Measurements from ENCODE around the gene CYP27B1. TPM values are rescaled to one million over a fixed set of nuclear protein-coding genes. Genes with fewer than 3 reads are reported as not detected.

CYP27B1 gene
- total and polyA plus RNA-seq, 9 of the 15 experiments (the other 6 are each of a cell fraction or from before 2014, with no cell fraction given) = 0.18 to 4.2 (median 1.8) TPM

DNA sequence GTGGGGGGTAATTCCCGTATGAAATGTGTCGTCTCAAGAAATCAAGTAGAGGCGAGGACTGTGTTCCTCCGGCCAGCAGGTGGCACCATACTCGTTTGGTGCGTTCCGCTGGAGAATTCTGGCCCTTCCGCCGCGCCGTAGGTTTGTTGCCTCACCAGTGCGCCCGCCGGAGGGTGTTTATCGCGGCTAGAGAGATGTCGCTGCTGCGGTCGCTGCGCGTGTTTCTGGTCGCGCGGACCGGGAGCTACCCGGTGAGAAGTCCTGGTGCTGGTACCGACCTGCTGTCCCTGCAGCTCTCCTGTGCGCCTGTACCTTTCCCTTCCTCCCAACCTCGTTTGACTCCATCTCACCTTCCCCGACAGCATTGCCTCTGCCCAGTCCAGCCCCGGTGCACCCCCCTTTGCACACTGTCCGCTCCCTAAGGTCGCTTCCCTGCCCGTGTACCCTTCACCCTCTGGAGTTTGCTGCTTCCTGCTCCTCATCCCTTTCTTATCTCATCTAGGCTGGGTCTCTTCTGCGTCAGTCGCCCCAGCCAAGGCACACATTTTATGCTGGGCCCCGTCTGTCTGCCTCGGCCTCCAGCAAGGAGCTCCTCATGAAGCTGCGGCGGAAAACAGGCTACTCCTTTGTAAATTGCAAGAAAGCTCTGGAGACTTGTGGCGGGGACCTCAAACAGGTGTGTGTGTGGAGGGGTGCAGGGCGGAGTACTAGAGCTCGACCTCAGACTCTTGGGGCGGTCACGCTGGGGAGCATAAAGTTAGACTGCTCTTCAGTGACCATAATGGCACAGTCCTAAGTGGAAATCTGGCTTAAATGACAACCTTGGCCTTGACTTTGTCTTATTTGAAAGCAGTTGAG, 16.0 kb upstream of the CYP27B1 start, which contains the start of gene TSFM (continued):
- TF ChIP-seq ZFX (CRISPR knock-in tag; IDR thresholded peaks at IDR 0.05) (peak; percentile 43; the same call in 1 of the 2 replicates), POLR2AphosphoS2 (IDR thresholded peaks at IDR 0.05; ENCODE audit: low read length) (peak; percentile 86), KDM2B (CRISPR knock-in tag; IDR thresholded peaks at IDR 0.05) (0 out of 2 replicates have a peak, but pooled peaks have one; percentile 20), NR1H2 (CRISPR knock-in tag; IDR thresholded peaks at IDR 0.05) (0 out of 2 replicates have a peak, but pooled peaks have one; percentile 40), ZNF133 (CRISPR knock-in tag; IDR thresholded peaks at IDR 0.05) (no peak), ZNF143 (CRISPR knock-in tag; IDR thresholded peaks at IDR 0.05) (no peak), ZNF76 (CRISPR knock-in tag; IDR thresholded peaks at IDR 0.05; ENCODE audit: borderline replicate concordance) (no peak), SMARCA4 (IDR thresholded peaks at IDR 0.05) (no peak; the same call in 1 of the 2 replicates), ARID1B (IDR thresholded peaks at IDR 0.05) (peak; percentile 59), PCBP2 (IDR thresholded peaks at IDR 0.05; ENCODE audit: low read depth, low read length, poor library complexity, severe bottlenecking) (no peak), SMAD1 (IDR thresholded peaks at IDR 0.05; ENCODE audit: low read depth, low read length, partially characterized antibody) (peak; percentile 74), ZNF766 (CRISPR knock-in tag; conservative IDR thresholded peaks at IDR 0.05) (no peak), RBFOX2 (IDR thresholded peaks at IDR 0.05; ENCODE audit: low read depth, low read length) (peak; percentile 94), KDM1A (IDR thresholded peaks at IDR 0.05) (no peak), PHTF2 (CRISPR knock-in tag; IDR thresholded peaks at IDR 0.05) (no peak)
- TF ChIP-seq, protein P1, sequence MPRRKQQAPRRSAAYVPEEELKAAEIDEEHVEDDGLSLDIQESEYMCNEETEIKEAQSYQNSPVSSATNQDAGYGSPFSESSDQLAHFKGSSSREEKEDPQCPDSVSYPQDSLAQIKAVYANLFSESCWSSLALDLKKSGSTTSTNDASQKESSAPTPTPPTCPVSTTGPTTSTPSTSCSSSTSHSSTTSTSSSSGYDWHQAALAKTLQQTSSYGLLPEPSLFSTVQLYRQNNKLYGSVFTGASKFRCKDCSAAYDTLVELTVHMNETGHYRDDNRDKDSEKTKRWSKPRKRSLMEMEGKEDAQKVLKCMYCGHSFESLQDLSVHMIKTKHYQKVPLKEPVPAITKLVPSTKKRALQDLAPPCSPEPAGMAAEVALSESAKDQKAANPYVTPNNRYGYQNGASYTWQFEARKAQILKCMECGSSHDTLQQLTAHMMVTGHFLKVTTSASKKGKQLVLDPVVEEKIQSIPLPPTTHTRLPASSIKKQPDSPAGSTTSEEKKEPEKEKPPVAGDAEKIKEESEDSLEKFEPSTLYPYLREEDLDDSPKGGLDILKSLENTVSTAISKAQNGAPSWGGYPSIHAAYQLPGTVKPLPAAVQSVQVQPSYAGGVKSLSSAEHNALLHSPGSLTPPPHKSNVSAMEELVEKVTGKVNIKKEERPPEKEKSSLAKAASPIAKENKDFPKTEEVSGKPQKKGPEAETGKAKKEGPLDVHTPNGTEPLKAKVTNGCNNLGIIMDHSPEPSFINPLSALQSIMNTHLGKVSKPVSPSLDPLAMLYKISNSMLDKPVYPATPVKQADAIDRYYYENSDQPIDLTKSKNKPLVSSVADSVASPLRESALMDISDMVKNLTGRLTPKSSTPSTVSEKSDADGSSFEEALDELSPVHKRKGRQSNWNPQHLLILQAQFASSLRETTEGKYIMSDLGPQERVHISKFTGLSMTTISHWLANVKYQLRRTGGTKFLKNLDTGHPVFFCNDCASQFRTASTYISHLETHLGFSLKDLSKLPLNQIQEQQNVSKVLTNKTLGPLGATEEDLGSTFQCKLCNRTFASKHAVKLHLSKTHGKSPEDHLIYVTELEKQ (CRISPR knock-in tag; IDR thresholded peaks at IDR 0.05) = no peak
- TF ChIP-seq, protein P2, sequence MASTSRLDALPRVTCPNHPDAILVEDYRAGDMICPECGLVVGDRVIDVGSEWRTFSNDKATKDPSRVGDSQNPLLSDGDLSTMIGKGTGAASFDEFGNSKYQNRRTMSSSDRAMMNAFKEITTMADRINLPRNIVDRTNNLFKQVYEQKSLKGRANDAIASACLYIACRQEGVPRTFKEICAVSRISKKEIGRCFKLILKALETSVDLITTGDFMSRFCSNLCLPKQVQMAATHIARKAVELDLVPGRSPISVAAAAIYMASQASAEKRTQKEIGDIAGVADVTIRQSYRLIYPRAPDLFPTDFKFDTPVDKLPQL (IDR thresholded peaks at IDR 0.05; ENCODE audit: extremely low read depth, insufficient read length) = no peak
- TF ChIP-seq, protein P3, sequence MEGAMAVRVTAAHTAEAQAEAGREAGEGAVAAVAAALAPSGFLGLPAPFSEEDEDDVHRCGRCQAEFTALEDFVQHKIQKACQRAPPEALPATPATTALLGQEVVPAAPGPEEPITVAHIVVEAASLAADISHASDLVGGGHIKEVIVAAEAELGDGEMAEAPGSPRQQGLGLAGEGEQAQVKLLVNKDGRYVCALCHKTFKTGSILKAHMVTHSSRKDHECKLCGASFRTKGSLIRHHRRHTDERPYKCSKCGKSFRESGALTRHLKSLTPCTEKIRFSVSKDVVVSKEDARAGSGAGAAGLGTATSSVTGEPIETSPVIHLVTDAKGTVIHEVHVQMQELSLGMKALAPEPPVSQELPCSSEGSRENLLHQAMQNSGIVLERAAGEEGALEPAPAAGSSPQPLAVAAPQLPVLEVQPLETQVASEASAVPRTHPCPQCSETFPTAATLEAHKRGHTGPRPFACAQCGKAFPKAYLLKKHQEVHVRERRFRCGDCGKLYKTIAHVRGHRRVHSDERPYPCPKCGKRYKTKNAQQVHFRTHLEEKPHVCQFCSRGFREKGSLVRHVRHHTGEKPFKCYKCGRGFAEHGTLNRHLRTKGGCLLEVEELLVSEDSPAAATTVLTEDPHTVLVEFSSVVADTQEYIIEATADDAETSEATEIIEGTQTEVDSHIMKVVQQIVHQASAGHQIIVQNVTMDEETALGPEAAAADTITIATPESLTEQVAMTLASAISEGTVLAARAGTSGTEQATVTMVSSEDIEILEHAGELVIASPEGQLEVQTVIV (CRISPR knock-in tag; IDR thresholded peaks at IDR 0.05; ENCODE audit: borderline replicate concordance) = no peak
- TF ChIP-seq, protein P4, sequence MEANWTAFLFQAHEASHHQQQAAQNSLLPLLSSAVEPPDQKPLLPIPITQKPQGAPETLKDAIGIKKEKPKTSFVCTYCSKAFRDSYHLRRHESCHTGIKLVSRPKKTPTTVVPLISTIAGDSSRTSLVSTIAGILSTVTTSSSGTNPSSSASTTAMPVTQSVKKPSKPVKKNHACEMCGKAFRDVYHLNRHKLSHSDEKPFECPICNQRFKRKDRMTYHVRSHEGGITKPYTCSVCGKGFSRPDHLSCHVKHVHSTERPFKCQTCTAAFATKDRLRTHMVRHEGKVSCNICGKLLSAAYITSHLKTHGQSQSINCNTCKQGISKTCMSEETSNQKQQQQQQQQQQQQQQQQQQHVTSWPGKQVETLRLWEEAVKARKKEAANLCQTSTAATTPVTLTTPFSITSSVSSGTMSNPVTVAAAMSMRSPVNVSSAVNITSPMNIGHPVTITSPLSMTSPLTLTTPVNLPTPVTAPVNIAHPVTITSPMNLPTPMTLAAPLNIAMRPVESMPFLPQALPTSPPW (CRISPR knock-in tag; IDR thresholded peaks at IDR 0.05) = peak; percentile 74
